Stomach smooth muscle (tissue), 2 donors: ENCODE results near the gene ADORA2B.
"Not testable (repeated sequence)": the region's sequence is repeated elsewhere in the genome, so short reads cannot be mapped to it uniquely, and the experiment has no call there.

ENCODE experiments used
- H3K27ac ChIP-seq: one replicate; pipeline ENCODE4 v1.7.0; 2013; ENCODE audit warnings: mild to moderate bottlenecking, low read length, inconsistent platforms
- H3K27me3 ChIP-seq, 2 donors: one replicate each; pipeline ENCODE4 v1.7.0; 2013; ENCODE audit warnings: low read length in 2 of 2; ENCODE audit not compliant: insufficient read depth in 2 of 2, control insufficient read depth in 1 of 2
- H3K36me3 ChIP-seq, 2 donors: one replicate each; pipeline ENCODE4 v1.7.0; 2013; ENCODE audit warnings: low read length in 2 of 2; ENCODE audit not compliant: control insufficient read depth in 2 of 2, insufficient read depth in 2 of 2
- H3K4me1 ChIP-seq: one replicate; pipeline ENCODE4 v1.7.0; 2013; ENCODE audit warnings: low read length; ENCODE audit not compliant: control insufficient read depth, insufficient read depth
- H3K4me3 ChIP-seq, 2 donors: one replicate each; pipeline ENCODE4 v1.7.0; 2013; ENCODE audit warnings: low read length in 2 of 2
- H3K9ac ChIP-seq, 2 donors: one replicate each; pipeline ENCODE4 v1.7.0; 2013; ENCODE audit warnings: low read length in 2 of 2, mild to moderate bottlenecking in 1 of 2
- H3K9me3 ChIP-seq, 2 donors: one replicate each; pipeline ENCODE4 v1.7.0; 2013; ENCODE audit warnings: low read length in 2 of 2; ENCODE audit not compliant: control insufficient read depth in 2 of 2
- donor health status: healthy.
- donor health status: Pancreatic carcinoma.

Gene ADORA2B

GRCh38 chr17:15969463-15969862, 24.5 kb downstream of the ADORA2B start:
- Histone ChIP-seq H3K4me1 (no peaks in the 10 kb centered on the region), H3K9me3 (no peaks in the 10 kb centered on the region), H3K4me3 (no peak overlapping the region), H3K9ac (no peak overlapping the region), H3K27me3 (peaks cover 0 to 3% of the 10 kb centered on the region in 2 donors), H3K27ac (no peak overlapping the region), H3K36me3 (no peaks in the 10 kb centered on the region)

GRCh38 chr17:15970500-15970899, 25.6 kb downstream of the ADORA2B start:
- H3K4me3 ChIP-seq: no peak overlapping the region
- no peak overlapping the region for H3K9ac ChIP-seq
- H3K4me1 ChIP-seq: no peaks in the 10 kb centered on the region
- peaks cover 0 to 3% of the 10 kb centered on the region in 2 donors for H3K27me3 ChIP-seq
- H3K27ac ChIP-seq: no peak overlapping the region
- no peaks in the 10 kb centered on the region for H3K9me3 ChIP-seq
- H3K36me3 ChIP-seq: no peaks in the 10 kb centered on the region

DNA sequence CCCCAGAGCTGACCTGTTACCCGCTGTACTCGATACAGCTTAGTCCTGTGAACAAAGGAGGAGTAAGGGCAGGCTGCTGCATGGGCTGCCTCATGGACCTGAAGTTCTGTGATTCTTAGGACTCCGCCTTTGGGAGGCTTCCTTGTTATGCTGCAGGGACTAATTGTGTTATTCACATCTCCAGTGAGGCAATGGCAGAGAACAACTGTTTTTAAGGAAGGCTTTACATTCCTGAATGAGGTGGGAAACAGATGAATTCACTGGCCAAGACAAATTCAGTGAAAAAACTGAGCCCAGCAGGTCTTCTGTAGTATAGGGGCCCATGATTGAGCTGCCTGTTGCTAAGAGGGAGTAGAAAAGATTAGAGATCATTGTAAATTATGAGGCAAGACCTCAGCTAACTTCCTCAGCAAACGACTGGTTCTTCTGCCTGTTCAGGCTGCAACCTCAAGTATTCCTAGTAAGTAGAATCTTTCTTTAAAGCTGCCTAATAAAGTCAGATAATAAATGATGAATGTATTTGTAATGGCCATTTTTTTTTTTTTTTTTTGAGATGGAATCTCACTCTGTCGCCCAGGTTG, 26.3 kb downstream of the ADORA2B start:
- Histone ChIP-seq H3K27me3 (peaks cover 0 to 3% of the 10 kb centered on the region in 2 donors), H3K9ac (no peak overlapping the region), H3K4me3 (no peak overlapping the region), H3K27ac (no peak overlapping the region), H3K36me3 (no peaks in the 10 kb centered on the region), H3K9me3 (no peaks in the 10 kb centered on the region), H3K4me1 (no peaks in the 10 kb centered on the region)

DNA sequence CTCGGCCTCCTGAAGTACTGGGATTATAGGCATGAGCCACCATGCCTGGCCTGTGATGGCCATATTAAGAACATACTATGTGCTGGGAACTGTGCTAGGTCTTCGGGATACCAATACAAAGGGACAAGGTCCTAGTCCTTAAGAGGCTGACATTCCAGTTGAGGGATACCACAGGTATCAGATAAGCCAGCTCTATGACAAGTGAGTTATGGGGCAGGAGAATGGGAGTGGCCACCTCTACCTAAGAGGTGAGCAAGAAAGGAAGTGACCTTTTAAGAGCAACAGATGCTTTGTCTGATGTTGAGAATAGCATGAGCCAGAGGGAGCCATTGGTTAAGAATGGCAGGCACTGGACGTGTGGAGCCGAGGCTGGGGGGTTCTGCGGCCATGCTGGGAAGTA, 27.0 kb downstream of the ADORA2B start:
- Histone ChIP-seq H3K4me3 (no peak overlapping the region), H3K27ac (no peak overlapping the region), H3K27me3 (peaks cover 0 to 3% of the 10 kb centered on the region in 2 donors), H3K36me3 (no peaks in the 10 kb centered on the region), H3K4me1 (no peaks in the 10 kb centered on the region), H3K9ac (no peak overlapping the region), H3K9me3 (no peaks in the 10 kb centered on the region)

- peaks cover 0 to 2% of the 10 kb centered on the region in 2 donors for H3K36me3 ChIP-seq
- H3K9ac ChIP-seq: no peak overlapping the region
- no peak overlapping the region for H3K27ac ChIP-seq
- no peaks in the 10 kb centered on the region for H3K9me3 ChIP-seq
- H3K27me3 ChIP-seq: peaks cover 0 to 3% of the 10 kb centered on the region in 2 donors
- no peak overlapping the region for H3K4me3 ChIP-seq
- no peaks in the 10 kb centered on the region for H3K4me1 ChIP-seq
Observed at GRCh38 chr17:15972497-15972951, 27.6 kb downstream of the ADORA2B start.

DNA sequence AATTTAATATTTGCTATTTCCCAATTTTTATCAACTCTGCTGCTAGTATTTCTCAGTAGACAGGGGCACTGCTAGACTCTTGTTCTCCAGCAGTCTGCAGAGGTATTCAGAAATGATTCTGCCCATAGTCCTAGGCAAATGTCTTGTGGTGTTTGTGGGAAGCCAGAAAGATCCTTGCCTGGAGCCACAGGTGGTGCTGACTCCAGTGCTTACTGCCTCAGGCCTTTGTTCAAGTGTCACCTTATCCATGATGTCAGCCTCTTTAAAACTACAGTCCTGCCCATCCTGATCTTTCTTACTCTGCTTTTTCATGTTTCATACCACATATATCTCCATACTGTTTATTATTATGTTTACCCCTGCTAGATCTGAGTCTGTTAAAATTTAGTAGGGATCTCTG, 28.1 kb downstream of the ADORA2B start:
- no peak overlapping the region for H3K9ac ChIP-seq
- H3K27ac ChIP-seq: no peak overlapping the region
- H3K4me3 ChIP-seq: no peak overlapping the region

GRCh38 chr17:15973834-15974233, 28.9 kb downstream of the ADORA2B start:
- Histone ChIP-seq H3K9me3 (no peaks in the 10 kb centered on the region), H3K27me3 (no peaks in the 10 kb centered on the region), H3K4me3 (no peak overlapping the region), H3K4me1 (no peaks in the 10 kb centered on the region), H3K9ac (no peak overlapping the region), H3K36me3 (peaks cover 0 to 3% of the 10 kb centered on the region in 2 donors), H3K27ac (no peak overlapping the region)

More for the DNA sequence above, 28.1 kb downstream of the ADORA2B start:
- Histone ChIP-seq H3K9me3 (no peaks in the 10 kb centered on the region), H3K4me1 (no peaks in the 10 kb centered on the region), H3K36me3 (peaks cover 0 to 3% of the 10 kb centered on the region in 2 donors), H3K27me3 (peaks cover 0 to 3% of the 10 kb centered on the region in 2 donors)

DNA sequence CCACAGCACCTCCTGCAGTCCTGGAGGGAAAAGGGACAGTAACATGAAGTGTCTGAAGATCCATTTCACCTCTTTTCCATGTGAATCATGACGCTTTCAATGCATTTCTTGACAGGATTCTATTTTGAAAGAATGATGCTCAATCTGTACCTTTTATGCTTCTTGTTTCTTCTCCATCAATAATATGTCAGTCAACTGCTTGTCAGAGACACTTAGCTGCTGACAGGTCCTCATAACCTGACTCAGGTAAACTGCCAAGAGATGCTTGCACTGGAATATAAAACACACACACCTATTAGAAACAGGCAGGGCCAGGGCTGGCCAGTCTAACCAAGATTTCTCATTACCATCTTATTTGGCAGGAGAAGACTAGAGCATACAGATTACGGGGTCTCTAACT, 33.0 kb downstream of the ADORA2B start:
- Histone ChIP-seq H3K27me3 (no peaks in the 10 kb centered on the region), H3K4me1 (no peaks in the 10 kb centered on the region), H3K9me3 (no peaks in the 10 kb centered on the region), H3K4me3 (no peak overlapping the region), H3K9ac (no peak overlapping the region), H3K36me3 (peaks cover 12 to 26% of the 10 kb centered on the region in 2 donors), H3K27ac (no peak overlapping the region)

GRCh38 chr17:15978606-15979005, 33.7 kb downstream of the ADORA2B start:
- Histone ChIP-seq H3K4me1 (no peaks in the 10 kb centered on the region), H3K4me3 (no peak overlapping the region), H3K36me3 (peaks cover 12 to 26% of the 10 kb centered on the region in 2 donors), H3K9ac (no peak overlapping the region), H3K9me3 (no peaks in the 10 kb centered on the region), H3K27ac (no peak overlapping the region), H3K27me3 (no peaks in the 10 kb centered on the region)

DNA sequence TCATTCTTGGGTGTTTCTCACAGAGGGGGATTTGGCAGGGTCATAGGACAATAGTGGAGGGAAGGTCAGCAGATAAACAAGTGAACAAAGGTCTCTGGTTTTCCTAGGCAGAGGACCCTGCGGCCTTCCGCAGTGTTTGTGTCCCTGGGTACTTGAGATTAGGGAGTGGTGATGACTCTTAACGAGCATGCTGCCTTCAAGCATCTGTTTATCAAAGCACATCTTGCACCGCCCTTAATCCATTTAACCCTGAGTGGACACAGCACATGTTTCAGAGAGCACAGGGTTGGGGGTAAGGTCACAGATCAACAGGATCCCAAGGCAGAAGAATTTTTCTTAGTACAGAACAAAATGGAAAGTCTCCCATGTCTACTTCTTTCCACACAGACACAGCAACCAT, 34.1 kb downstream of the ADORA2B start:
- not testable (repeated sequence) for H3K9me3 ChIP-seq, H3K27ac ChIP-seq, H3K4me1 ChIP-seq, H3K27me3 ChIP-seq, H3K4me3 ChIP-seq, H3K9ac ChIP-seq
- H3K36me3 ChIP-seq: peaks cover 14 to 26% of the 10 kb centered on the region in 2 donors

- Histone ChIP-seq H3K9me3 (no peaks in the 10 kb centered on the region), H3K36me3 (peaks cover 24 to 33% of the 10 kb centered on the region in 2 donors), H3K27ac (no peak overlapping the region), H3K9ac (no peak overlapping the region), H3K4me3 (no peak overlapping the region), H3K27me3 (no peaks in the 10 kb centered on the region), H3K4me1 (no peaks in the 10 kb centered on the region)
Observed at GRCh38 chr17:15981208-15981607, 36.3 kb downstream of the ADORA2B start.
